CD4-positive, CD25-positive, alpha-beta regulatory T cell (primary cell): ENCODE results near the gene ITCH. TPM values are rescaled to one million over a fixed set of nuclear protein-coding genes. Genes with fewer than 3 reads are reported as not detected.

Experiments
- ATAC-seq, 2 donors: fragments of 150-1000 bp; cut with Tn5 transposase; one replicate each; pipeline ENCODE4 v1.10.0; 2021; ENCODE audit warnings: low read depth in 2 of 2, moderate number of reproducible peaks in 2 of 2, moderate library complexity in 1 of 2
- DNase-seq, 3 donors: peaks; one replicate each; pipeline versions ENCODE4 v3.0.0 to v3.0.0-alpha.2; 2012 to 2022; ENCODE audit warnings: mixed read lengths in 1 of 3
- H3K27ac ChIP-seq: one replicate; pipeline ENCODE4 v1.7.0; 2013; ENCODE audit warnings: mild to moderate bottlenecking, low read length; ENCODE audit not compliant: insufficient read depth, poor library complexity, severe bottlenecking
- H3K27me3 ChIP-seq: one replicate; pipeline ENCODE4 v1.7.0; 2013; ENCODE audit warnings: low read length; ENCODE audit not compliant: control insufficient read depth, insufficient read depth
- H3K36me3 ChIP-seq: one replicate; pipeline ENCODE4 v1.7.0; 2013; ENCODE audit warnings: mild to moderate bottlenecking, low read length, moderate library complexity; ENCODE audit not compliant: control insufficient read depth, insufficient read depth
- H3K4me1 ChIP-seq: 2 replicates; pipeline ENCODE4 v1.7.0; 2013; ENCODE audit warnings: mild to moderate bottlenecking, low read length; ENCODE audit not compliant: insufficient read depth, control insufficient read depth, poor library complexity, severe bottlenecking
- H3K4me3 ChIP-seq: one replicate; pipeline ENCODE4 v1.7.0; 2013; ENCODE audit warnings: low read depth, mild to moderate bottlenecking, low read length, moderate library complexity
- H3K9me3 ChIP-seq, 2 experiments: 1 replicate in 1 of 2; 2 replicates in 1 of 2; pipeline ENCODE4 v1.7.0; 2013; ENCODE audit warnings: low read length in 2 of 2, mild to moderate bottlenecking in 1 of 2, moderate library complexity in 1 of 2; ENCODE audit not compliant: control insufficient read depth in 2 of 2
- H3K27ac Mint-ChIP-seq, 3 donors: one replicate each; pipeline ENCODE4 v1.8.0; 2020 to 2022; ENCODE audit warnings: mild to moderate bottlenecking in 3 of 3, mixed read lengths in 3 of 3, moderate library complexity in 2 of 3
- H3K27me3 Mint-ChIP-seq: one replicate; pipeline ENCODE4 v1.8.0; 2022; ENCODE audit warnings: mild to moderate bottlenecking, mixed read lengths
- H3K36me3 Mint-ChIP-seq: one replicate; pipeline ENCODE4 v1.8.0; 2020; ENCODE audit warnings: mixed read lengths
- H3K4me1 Mint-ChIP-seq, 4 donors: one replicate each; pipeline ENCODE4 v1.8.0; 2020 to 2022; ENCODE audit warnings: mixed read lengths in 4 of 4, mild to moderate bottlenecking in 1 of 4
- H3K4me3 Mint-ChIP-seq, 4 donors: one replicate each; pipeline ENCODE4 v1.8.0; 2020 to 2022; ENCODE audit warnings: mild to moderate bottlenecking in 4 of 4, mixed read lengths in 4 of 4, moderate library complexity in 3 of 4
- H3K9me3 Mint-ChIP-seq, 7 donors: one replicate each; pipeline ENCODE4 v1.8.0; 2020 to 2022; ENCODE audit warnings: mixed read lengths in 7 of 7, mild to moderate bottlenecking in 3 of 7, moderate library complexity in 2 of 7
- polyA plus RNA-seq, 4 donors: library from polyadenylated mRNA; unstranded; fragments of 300-500 nt; fragmentation: Illumina TruSeq; gene quantifications; one replicate each; pipeline ENCODE4 v1.2.3, GENCODE V29; 2021
- total RNA-seq: library from RNA; stranded (reverse); gene quantifications from one replicate; pipeline ENCODE4 v1.2.3, GENCODE V29; 2022

The ITCH gene
- total and polyA plus RNA-seq, 5 donors from 2014 or later, result 12.4 to 58.1 (median 15.1) TPM

GRCh38 chr20:34448517-34448916 lies 85.4 kb downstream of the ITCH start:
- Mint-ChIP-seq H3K4me3 (no peak overlapping the region), H3K4me1 (peaks cover 7 to 16% (median 11%) of the 10 kb centered on the region in 4 donors), H3K36me3 (peaks cover 45% of the 10 kb centered on the region), H3K27me3 (no peaks in the 10 kb centered on the region), H3K9me3 (no peaks in the 10 kb centered on the region), H3K27ac (peak overlapping the region; percentile 8 to 66 (median 60))
- Histone ChIP-seq H3K4me3 (no peak overlapping the region), H3K36me3 (peaks cover 86% of the 10 kb centered on the region), H3K27ac (no peak overlapping the region), H3K4me1 (no peaks in the 10 kb centered on the region), H3K9me3 (no peaks in the 10 kb centered on the region), H3K27me3 (no peaks in the 10 kb centered on the region)
- ATAC-seq, result no peak
- no peak for DNase-seq

- H3K36me3 Mint-ChIP-seq, result peaks cover 42% of the 10 kb centered on the region
- H3K9me3 Mint-ChIP-seq, result no peaks in the 10 kb centered on the region
- peaks cover 7 to 16% (median 11%) of the 10 kb centered on the region in 4 donors for H3K4me1 Mint-ChIP-seq
- H3K4me3 ChIP-seq, result no peak overlapping the region
- H3K4me3 Mint-ChIP-seq, result no peak overlapping the region
- no peak for ATAC-seq
- no peak for DNase-seq
- H3K27ac ChIP-seq, result peak overlapping the region; percentile 20
- no peaks in the 10 kb centered on the region for H3K27me3 Mint-ChIP-seq
- no peaks in the 10 kb centered on the region for H3K27me3 ChIP-seq
- H3K4me1 ChIP-seq, result no peaks in the 10 kb centered on the region
- no peaks in the 10 kb centered on the region for H3K9me3 ChIP-seq
- peak overlapping the region in 1 of 3 donors; percentile 4 for H3K27ac Mint-ChIP-seq
- H3K36me3 ChIP-seq, result peaks cover 79% of the 10 kb centered on the region
Observed at GRCh38 chr20:34449674-34450592, 86.9 kb downstream of the ITCH start.

GRCh38 chr20:34452281-34452982 lies 89.4 kb downstream of the ITCH start:
- ATAC-seq, result no peak
- Histone ChIP-seq H3K4me1 (no peaks in the 10 kb centered on the region), H3K9me3 (no peaks in the 10 kb centered on the region), H3K4me3 (no peak overlapping the region), H3K27ac (no peak overlapping the region), H3K36me3 (peaks cover 61% of the 10 kb centered on the region), H3K27me3 (no peaks in the 10 kb centered on the region)
- Mint-ChIP-seq H3K4me3 (no peak overlapping the region), H3K27ac (peak overlapping the region; percentile 39 to 60 (median 42)), H3K9me3 (no peaks in the 10 kb centered on the region), H3K36me3 (peaks cover 31% of the 10 kb centered on the region), H3K4me1 (peaks cover 7 to 16% (median 11%) of the 10 kb centered on the region in 4 donors), H3K27me3 (no peaks in the 10 kb centered on the region)
- DNase-seq, result no peak

GRCh38 chr20:34458631-34459030 lies 95.6 kb downstream of the ITCH start:
- DNase-seq (no peak), ATAC-seq (no peak)
- Histone ChIP-seq H3K27me3 (no peaks in the 10 kb centered on the region), H3K36me3 (peaks cover 58% of the 10 kb centered on the region), H3K4me3 (no peak overlapping the region), H3K9me3 (no peaks in the 10 kb centered on the region), H3K27ac (no peak overlapping the region), H3K4me1 (no peaks in the 10 kb centered on the region)
- peaks cover 0 to 8% (median 2%) of the 10 kb centered on the region in 4 donors for H3K4me1 Mint-ChIP-seq
- no peak overlapping the region for H3K4me3 Mint-ChIP-seq
- H3K9me3 Mint-ChIP-seq, result no peaks in the 10 kb centered on the region
- H3K36me3 Mint-ChIP-seq, result peaks cover 40% of the 10 kb centered on the region
- no peak overlapping the region for H3K27ac Mint-ChIP-seq
- no peaks in the 10 kb centered on the region for H3K27me3 Mint-ChIP-seq

GRCh38 chr20:34459209-34459897 lies 96.3 kb downstream of the ITCH start:
- ATAC-seq (no peak), DNase-seq (no peak)
- Histone ChIP-seq H3K4me3 (no peak overlapping the region), H3K9me3 (no peaks in the 10 kb centered on the region), H3K4me1 (no peaks in the 10 kb centered on the region), H3K36me3 (peaks cover 55% of the 10 kb centered on the region), H3K27ac (no peak overlapping the region), H3K27me3 (no peaks in the 10 kb centered on the region)
- H3K27me3 Mint-ChIP-seq, result no peaks in the 10 kb centered on the region
- H3K9me3 Mint-ChIP-seq, result no peaks in the 10 kb centered on the region
- H3K4me1 Mint-ChIP-seq, result peaks cover 0 to 8% (median 2%) of the 10 kb centered on the region in 4 donors
- H3K4me3 Mint-ChIP-seq, result no peak overlapping the region
- peaks cover 42% of the 10 kb centered on the region for H3K36me3 Mint-ChIP-seq
- no peak overlapping the region for H3K27ac Mint-ChIP-seq

- no peak overlapping the region for H3K27ac Mint-ChIP-seq
- H3K4me3 Mint-ChIP-seq, result no peak overlapping the region
- DNase-seq (no peak), ATAC-seq (no peak)
- Histone ChIP-seq H3K27me3 (no peaks in the 10 kb centered on the region), H3K9me3 (no peaks in the 10 kb centered on the region), H3K27ac (no peak overlapping the region), H3K4me1 (no peaks in the 10 kb centered on the region), H3K36me3 (peaks cover 59% of the 10 kb centered on the region), H3K4me3 (no peak overlapping the region)
- peaks cover 51% of the 10 kb centered on the region for H3K36me3 Mint-ChIP-seq
- peaks cover 3 to 8% (median 6%) of the 10 kb centered on the region in 4 donors for H3K4me1 Mint-ChIP-seq
- no peaks in the 10 kb centered on the region for H3K27me3 Mint-ChIP-seq
- no peaks in the 10 kb centered on the region for H3K9me3 Mint-ChIP-seq
Observed at GRCh38 chr20:34461779-34462087, 98.7 kb downstream of the ITCH start.

GRCh38 chr20:34468951-34469350 lies 105.9 kb downstream of the ITCH start:
- H3K27ac Mint-ChIP-seq, result peak overlapping the region in 1 of 3 donors; percentile 56
- H3K27me3 Mint-ChIP-seq, result no peaks in the 10 kb centered on the region
- Histone ChIP-seq H3K27me3 (no peaks in the 10 kb centered on the region), H3K27ac (no peak overlapping the region), H3K4me3 (no peak overlapping the region), H3K4me1 (no peaks in the 10 kb centered on the region), H3K9me3 (no peaks in the 10 kb centered on the region), H3K36me3 (peaks cover 41% of the 10 kb centered on the region)
- no peak for DNase-seq
- H3K4me1 Mint-ChIP-seq, result peaks cover 3 to 10% (median 5%) of the 10 kb centered on the region in 4 donors
- H3K4me3 Mint-ChIP-seq, result no peak overlapping the region
- H3K36me3 Mint-ChIP-seq, result peaks cover 31% of the 10 kb centered on the region
- ATAC-seq, result no peak
- H3K9me3 Mint-ChIP-seq, result no peaks in the 10 kb centered on the region
